Measurements from ENCODE around the gene DNMT3L.
A peak's percentile ranks its signal among the peaks of the same experiment; 100 is the strongest.
"Not testable (repeated sequence)": the region's sequence is repeated elsewhere in the genome, so short reads cannot be mapped to it uniquely, and the experiment has no call there.

DNMT3L gene

DNA sequence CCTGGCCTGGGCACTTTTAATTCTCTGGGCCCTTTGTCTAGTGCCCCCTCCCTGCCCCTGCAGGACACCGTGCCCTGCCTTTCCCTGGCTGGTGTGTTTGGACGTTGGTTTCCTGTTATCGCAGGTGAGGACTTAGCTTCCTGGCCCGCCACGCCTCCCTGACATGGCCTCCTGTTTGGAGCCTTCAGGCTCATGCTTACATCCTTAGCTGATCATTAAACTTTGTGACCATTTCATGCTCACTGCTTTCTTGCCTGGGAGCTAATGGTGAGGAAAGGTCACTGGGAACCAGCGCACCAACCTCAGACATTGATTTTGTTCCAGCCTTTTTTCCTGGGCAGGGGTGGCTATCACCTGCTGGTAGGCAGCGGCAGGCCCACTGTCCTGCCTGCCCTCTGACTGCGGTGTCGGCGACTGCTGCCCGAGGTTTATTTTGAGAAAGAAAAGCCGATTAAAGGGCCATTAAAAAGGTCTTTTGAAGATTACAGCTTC is 41.8 kb upstream of the DNMT3L start:
- TF ChIP-seq, protein P1, sequence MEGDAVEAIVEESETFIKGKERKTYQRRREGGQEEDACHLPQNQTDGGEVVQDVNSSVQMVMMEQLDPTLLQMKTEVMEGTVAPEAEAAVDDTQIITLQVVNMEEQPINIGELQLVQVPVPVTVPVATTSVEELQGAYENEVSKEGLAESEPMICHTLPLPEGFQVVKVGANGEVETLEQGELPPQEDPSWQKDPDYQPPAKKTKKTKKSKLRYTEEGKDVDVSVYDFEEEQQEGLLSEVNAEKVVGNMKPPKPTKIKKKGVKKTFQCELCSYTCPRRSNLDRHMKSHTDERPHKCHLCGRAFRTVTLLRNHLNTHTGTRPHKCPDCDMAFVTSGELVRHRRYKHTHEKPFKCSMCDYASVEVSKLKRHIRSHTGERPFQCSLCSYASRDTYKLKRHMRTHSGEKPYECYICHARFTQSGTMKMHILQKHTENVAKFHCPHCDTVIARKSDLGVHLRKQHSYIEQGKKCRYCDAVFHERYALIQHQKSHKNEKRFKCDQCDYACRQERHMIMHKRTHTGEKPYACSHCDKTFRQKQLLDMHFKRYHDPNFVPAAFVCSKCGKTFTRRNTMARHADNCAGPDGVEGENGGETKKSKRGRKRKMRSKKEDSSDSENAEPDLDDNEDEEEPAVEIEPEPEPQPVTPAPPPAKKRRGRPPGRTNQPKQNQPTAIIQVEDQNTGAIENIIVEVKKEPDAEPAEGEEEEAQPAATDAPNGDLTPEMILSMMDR (conservative IDR thresholded peaks at IDR 0.05; ENCODE audit: low read length): no peak
- TF ChIP-seq EZH2phosphoT487 (IDR thresholded peaks at IDR 0.05; ENCODE audit: borderline replicate concordance): no peak
- no peaks in the 10 kb centered on the region for H3K9me2 ChIP-seq (replicated peaks; ENCODE audit: low read depth, low read length)
- H2AFZ ChIP-seq (ENCODE audit: low read length): no peak overlapping the region
- H3K9me3 ChIP-seq (ENCODE audit: insufficient read depth, low read depth, low read length): no peaks in the 10 kb centered on the region
- H3F3A ChIP-seq (ENCODE audit: low read depth): no peaks in the 10 kb centered on the region
- peak overlapping the region; percentile 94 for H3K4me2 ChIP-seq (ENCODE audit: low read depth, low read length, poor library complexity, severe bottlenecking)
- H3K4me1 ChIP-seq (ENCODE audit: insufficient read depth, low read length, poor library complexity, severe bottlenecking): peaks cover 48% of the 10 kb centered on the region
- no peak overlapping the region for H3K4me3 ChIP-seq (ENCODE audit: low read length, poor library complexity, severe bottlenecking)
- no peaks in the 10 kb centered on the region for H3K27me3 ChIP-seq (ENCODE audit: insufficient read depth, low read length, poor library complexity, severe bottlenecking)
- peaks cover 12% of the 10 kb centered on the region; the same call in 1 of the 2 replicates for H3K36me3 ChIP-seq (ENCODE audit: insufficient read depth, low read length)
- H4K20me1 ChIP-seq (ENCODE audit: insufficient read depth, low read length, poor library complexity, severe bottlenecking): peaks cover 47% of the 10 kb centered on the region
- H3K9ac ChIP-seq (ENCODE audit: low read depth, low read length, poor library complexity, severe bottlenecking): no peak overlapping the region
- peaks cover 66% of the 10 kb centered on the region for H3K79me2 ChIP-seq (ENCODE audit: insufficient read depth, low read length)

DNA sequence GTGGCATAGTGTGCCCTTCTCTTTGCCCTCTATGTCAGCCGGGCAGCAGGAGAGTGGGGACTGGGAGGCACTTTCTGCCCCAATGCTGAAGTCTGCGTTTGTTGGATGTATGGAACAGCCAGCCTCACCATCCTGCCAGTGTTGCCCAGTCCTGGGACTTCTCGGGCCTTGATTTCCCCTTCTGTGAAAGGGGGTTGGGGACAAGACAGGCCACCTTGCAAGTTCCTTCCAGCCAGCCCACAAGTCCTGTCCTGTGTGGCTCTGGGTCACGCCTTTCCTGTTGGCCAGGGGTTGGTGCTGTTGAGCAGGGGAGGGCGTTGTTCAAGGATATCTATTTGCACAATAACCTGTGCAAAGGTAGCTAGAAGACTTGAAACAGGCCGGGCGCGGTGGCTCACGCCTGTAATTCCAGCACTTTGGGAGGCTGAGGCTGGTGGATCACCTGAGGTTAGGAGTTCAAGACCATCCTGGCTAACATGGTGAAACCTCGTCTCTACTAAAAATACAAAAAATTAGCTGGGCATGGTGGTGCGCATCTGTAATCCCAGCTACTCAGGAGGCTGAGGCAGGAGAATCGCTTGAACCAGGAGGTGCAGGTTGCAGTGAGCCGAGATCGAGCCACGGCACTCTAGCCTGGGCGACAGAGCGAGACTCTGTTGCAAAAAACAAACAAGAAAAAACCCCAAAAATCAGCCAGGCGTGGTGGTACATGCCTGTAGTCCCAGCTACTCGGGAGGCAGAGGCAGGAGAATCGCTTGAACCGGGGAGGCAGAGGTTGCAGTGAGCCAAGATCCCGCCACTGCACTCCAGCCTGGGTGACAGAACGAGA is 41.1 kb upstream of the DNMT3L start:
- H3K9ac ChIP-seq (ENCODE audit: low read depth, low read length, poor library complexity, severe bottlenecking): peak overlapping the region; percentile 78
- not testable (repeated sequence) for H3K27me3 ChIP-seq (ENCODE audit: insufficient read depth, low read length, poor library complexity, severe bottlenecking); H3K9me2 ChIP-seq (replicated peaks; ENCODE audit: low read depth, low read length)

DNA sequence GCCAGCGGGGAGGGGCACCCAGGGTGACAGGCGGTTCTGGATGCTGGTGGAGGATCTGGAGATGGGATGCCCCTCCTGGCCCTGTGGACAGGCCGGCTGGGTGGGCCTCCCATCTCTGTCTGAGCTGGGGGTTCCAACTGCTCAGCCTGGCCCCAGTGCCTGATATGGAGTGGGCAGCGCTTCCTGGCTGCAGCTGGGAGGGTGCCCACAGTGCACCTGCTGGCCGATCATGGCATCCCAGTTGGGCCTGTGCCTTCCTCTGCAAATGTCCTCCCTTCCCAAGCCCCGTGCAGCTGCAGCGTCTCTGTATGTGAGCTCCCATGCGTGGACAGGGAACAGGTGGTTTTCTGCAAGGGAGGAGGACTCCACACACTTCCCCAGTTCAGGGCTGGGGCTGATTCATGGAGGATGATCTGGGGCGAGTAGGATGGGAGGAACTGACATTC is 40.3 kb upstream of the DNMT3L start:
- Histone ChIP-seq H3K9me2 (replicated peaks; ENCODE audit: low read depth, low read length) (no peaks in the 10 kb centered on the region), H3K36me3 (ENCODE audit: insufficient read depth, low read length) (no peaks in the 10 kb centered on the region; the same call in 1 of the 2 replicates), H3K4me3 (ENCODE audit: low read length, poor library complexity, severe bottlenecking) (peak overlapping the region; percentile 91), H3K27me3 (ENCODE audit: insufficient read depth, low read length, poor library complexity, severe bottlenecking) (no peaks in the 10 kb centered on the region), H3K4me1 (ENCODE audit: insufficient read depth, low read length, poor library complexity, severe bottlenecking) (peaks cover 48% of the 10 kb centered on the region), H2AFZ (ENCODE audit: low read length) (no peak overlapping the region), H3K79me2 (ENCODE audit: insufficient read depth, low read length) (peaks cover 66% of the 10 kb centered on the region), H3K9me3 (ENCODE audit: insufficient read depth, low read depth, low read length) (no peaks in the 10 kb centered on the region), H3F3A (ENCODE audit: low read depth) (no peaks in the 10 kb centered on the region), H3K9ac (ENCODE audit: low read depth, low read length, poor library complexity, severe bottlenecking) (peak overlapping the region; percentile 78), H4K20me1 (ENCODE audit: insufficient read depth, low read length, poor library complexity, severe bottlenecking) (peaks cover 47% of the 10 kb centered on the region), H3K4me2 (ENCODE audit: low read depth, low read length, poor library complexity, severe bottlenecking) (peak overlapping the region; percentile 94)
- TF ChIP-seq, protein P1 (conservative IDR thresholded peaks at IDR 0.05; ENCODE audit: low read length): no peak; the same call in 1 of the 2 replicates
- no peak for TF ChIP-seq EZH2phosphoT487 (IDR thresholded peaks at IDR 0.05; ENCODE audit: borderline replicate concordance)

More for the DNA sequence above, 41.1 kb upstream of the DNMT3L start:
- H3K36me3 ChIP-seq (ENCODE audit: insufficient read depth, low read length); H3K9me3 ChIP-seq (ENCODE audit: insufficient read depth, low read depth, low read length); H2AFZ ChIP-seq (ENCODE audit: low read length); H3F3A ChIP-seq (ENCODE audit: low read depth): not testable (repeated sequence)
- H3K4me1 ChIP-seq (ENCODE audit: insufficient read depth, low read length, poor library complexity, severe bottlenecking): peaks cover 48% of the 10 kb centered on the region
- peak overlapping the region; percentile 94 for H3K4me2 ChIP-seq (ENCODE audit: low read depth, low read length, poor library complexity, severe bottlenecking)
- H4K20me1 ChIP-seq (ENCODE audit: insufficient read depth, low read length, poor library complexity, severe bottlenecking): peaks cover 47% of the 10 kb centered on the region
- TF ChIP-seq, protein P1 (conservative IDR thresholded peaks at IDR 0.05; ENCODE audit: low read length): peak; percentile 44
- H3K4me3 ChIP-seq (ENCODE audit: low read length, poor library complexity, severe bottlenecking): peak overlapping the region; percentile 91
- H3K79me2 ChIP-seq (ENCODE audit: insufficient read depth, low read length): peaks cover 66% of the 10 kb centered on the region

All from Loucy (cell line).